Measurements from ENCODE around the gene ATF6. TPM values are rescaled to one million over a fixed set of nuclear protein-coding genes. Genes with fewer than 3 reads are reported as not detected.

Gene ATF6
- total and polyA plus RNA-seq, 2 donors (not counting 3 experiments of a cell fraction or from before 2014, with no cell fraction given) = 24.9 to 40.3 TPM

- H3K79me2 ChIP-seq (ENCODE audit: control insufficient read depth, insufficient read depth, low read length) = no peaks in the 10 kb centered on the region
- no peak overlapping the region for H3K27ac ChIP-seq (ENCODE audit: insufficient read depth, low read depth, low read length)
- H2AFZ ChIP-seq (ENCODE audit: low read depth, low read length) = no peak overlapping the region
- no peaks in the 10 kb centered on the region for H3K27me3 ChIP-seq (ENCODE audit: control insufficient read depth in 2 of 2, insufficient read depth in 2 of 2, low read length in 2 of 2)
- TF ChIP-seq, protein P1, sequence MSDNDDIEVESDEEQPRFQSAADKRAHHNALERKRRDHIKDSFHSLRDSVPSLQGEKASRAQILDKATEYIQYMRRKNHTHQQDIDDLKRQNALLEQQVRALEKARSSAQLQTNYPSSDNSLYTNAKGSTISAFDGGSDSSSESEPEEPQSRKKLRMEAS (IDR thresholded peaks at IDR 0.05; ENCODE audit: insufficient read depth, insufficient read length) = no peak
- no peak for TF ChIP-seq FOS (IDR thresholded peaks at IDR 0.05; ENCODE audit: borderline replicate concordance, insufficient read depth, low read length)
- TF ChIP-seq JUN (IDR thresholded peaks at IDR 0.05; ENCODE audit: borderline replicate concordance, insufficient read depth, insufficient read length, low read depth) = no peak
- TF ChIP-seq CTCF (IDR thresholded peaks at IDR 0.05; ENCODE audit: extremely low read depth in 1 of 2, insufficient read depth in 1 of 2, low read depth in 1 of 2, low read length in 2 of 2) = no peak
- no peak for TF ChIP-seq POLR2A (IDR thresholded peaks at IDR 0.05; ENCODE audit: low read depth, low read length)
- no peak for TF ChIP-seq MYC (IDR thresholded peaks at IDR 0.05; ENCODE audit: low read depth, low read length)
- no peak for TF ChIP-seq POLR2AphosphoS5 (IDR thresholded peaks at IDR 0.05; ENCODE audit: insufficient read depth, low read depth, low read length)
- TF ChIP-seq GATA2 (IDR thresholded peaks at IDR 0.05; ENCODE audit: insufficient read depth, insufficient read length, low read depth, low read length) = no peak
- TF ChIP-seq EZH2 (IDR thresholded peaks at IDR 0.05; ENCODE audit: borderline replicate concordance, low read depth, low read length, severe bottlenecking) = no peak
- BruUV-seq (replicated peaks) = no TSS peak
- intact Hi-C loops (cut with micrococcal nuclease) = no loop called here
- peaks cover 14% of the 10 kb centered on the region for H3K4me1 ChIP-seq (ENCODE audit: control insufficient read depth, extremely low read depth, insufficient read depth, low read length)
- H3K9me1 ChIP-seq (replicated peaks; ENCODE audit: control insufficient read depth, extremely low read depth, insufficient read depth, low read length) = no peaks in the 10 kb centered on the region
- POLR2A ChIA-PET = no interaction called here
- CTCF ChIA-PET = interaction anchor here (1.3 to 2.6 kb wide), 3 partner anchors 11 to 168 kb away, joined by 4 to 6 read pairs (median 5); no protein-coding TSS in a partner anchor
- dilution Hi-C loops (cut with MboI; ENCODE audit: extremely low pct_ligation_motif_present, low sequenced_read_pairs) = no loop called here
- H3K4me3 ChIP-seq (replicated peaks in 1 of 3; ENCODE audit: insufficient read depth in 1 of 3, low read depth in 1 of 3, low read length in 3 of 3) = no peak overlapping the region
- FAIRE-seq (no peak), DNase-seq (ENCODE audit: low read depth, low spot score) (no peak)
- H3K36me3 ChIP-seq (ENCODE audit: control insufficient read depth in 2 of 2, extremely low read depth in 1 of 2, insufficient read depth in 2 of 2, low read length in 2 of 2) = no peaks in the 10 kb centered on the region
- no peak overlapping the region for H3K4me2 ChIP-seq (ENCODE audit: insufficient read depth, low read length)
- no peaks in the 10 kb centered on the region for H4K20me1 ChIP-seq (replicated peaks; ENCODE audit: control insufficient read depth, extremely low read depth, insufficient read depth, low read length)
- no peak overlapping the region for H3K9ac ChIP-seq (replicated peaks; ENCODE audit: extremely low read depth, insufficient read depth, low read length)
- no peaks in the 10 kb centered on the region for H3K9me3 ChIP-seq (replicated peaks; ENCODE audit: control insufficient read depth, insufficient read depth, low read length)
Observed at GRCh38 chr1:161868832-161869231, 102.7 kb downstream of the ATF6 start.

All from endothelial cell of umbilical vein (primary cell).